CD4-positive, alpha-beta T cell (primary cell): ENCODE results near the gene HRNR. TPM values are rescaled to one million over a fixed set of nuclear protein-coding genes. Genes with fewer than 3 reads are reported as not detected.

Source experiments
- ATAC-seq: fragments of 200-7000 bp; cut with Tn5 transposase; one replicate; pipeline ENCODE4 v1.10.0; 2022; ENCODE audit warnings: mild to moderate bottlenecking; ENCODE audit not compliant: poor library complexity
- CTCF ChIA-PET: fragments of 350-600 bp; sonication (Branson Sonifier 250); formaldehyde crosslinking; loops from one replicate; lab custom pipeline; 2021; ENCODE audit warnings: antibody characterized with exemption, inconsistent platforms; lab: Charles Lee
- POLR2A ChIA-PET: fragments of 350-600 bp; sonication (Branson Sonifier 250); formaldehyde crosslinking; loops from one replicate; lab custom pipeline; 2021; ENCODE audit warnings: antibody characterized with exemption, inconsistent platforms; lab: Charles Lee
- DNase-seq, 14 experiments: peaks; one replicate each; pipeline ENCODE4 v3.0.0-alpha.2; 2013 to 2020; ENCODE audit warnings: mixed read lengths in 2 of 14
- H3K27ac ChIP-seq, 2 donors: one replicate each; pipeline versions ENCODE4 v1.5.1 to v1.7.0; 2013; ENCODE audit warnings: low read length in 2 of 2, low read depth in 1 of 2, mild to moderate bottlenecking in 1 of 2
- H3K27me3 ChIP-seq, 2 experiments: 1 replicate in 1 of 2; 2 replicates in 1 of 2; pipeline versions ENCODE4 v1.6.1 to v1.7.0; 2013; ENCODE audit warnings: low read length in 2 of 2, control low read depth in 1 of 2, mild to moderate bottlenecking in 1 of 2, moderate library complexity in 1 of 2; ENCODE audit not compliant: insufficient read depth in 2 of 2, control insufficient read depth in 1 of 2
- H3K36me3 ChIP-seq: one replicate; pipeline ENCODE4 v1.6.1; 2013; ENCODE audit warnings: low read length, control low read depth; ENCODE audit not compliant: insufficient read depth
- H3K4me1 ChIP-seq: one replicate; pipeline ENCODE4 v1.6.1; 2013; ENCODE audit warnings: low read length, control low read depth; ENCODE audit not compliant: insufficient read depth
- H3K4me3 ChIP-seq: one replicate; pipeline ENCODE4 v1.5.1; 2013; ENCODE audit warnings: mild to moderate bottlenecking, low read length, moderate library complexity
- H3K9me3 ChIP-seq, 2 experiments: 1 replicate in 1 of 2; 2 replicates in 1 of 2; pipeline versions ENCODE4 v1.6.1 to v1.7.0; 2013; ENCODE audit warnings: low read length in 2 of 2, mild to moderate bottlenecking in 2 of 2, control low read depth in 1 of 2, moderate library complexity in 1 of 2; ENCODE audit not compliant: control insufficient read depth in 1 of 2, insufficient read depth in 1 of 2
- H3K27ac Mint-ChIP-seq: one replicate; pipeline ENCODE4 v1.8.0; 2020; ENCODE audit warnings: mixed read lengths
- H3K27me3 Mint-ChIP-seq: one replicate; pipeline ENCODE4 v1.8.0; 2021; ENCODE audit warnings: mixed read lengths
- H3K36me3 Mint-ChIP-seq: one replicate; pipeline ENCODE4 v1.8.0; 2021; ENCODE audit warnings: low read depth, mixed read lengths
- H3K4me1 Mint-ChIP-seq: one replicate; pipeline ENCODE4 v1.8.0; 2021; ENCODE audit warnings: low read depth, mixed read lengths
- H3K4me3 Mint-ChIP-seq: one replicate; pipeline ENCODE4 v1.8.0; 2020; ENCODE audit warnings: mild to moderate bottlenecking, mixed read lengths
- H3K9me3 Mint-ChIP-seq: one replicate; pipeline ENCODE4 v1.8.0; 2020; ENCODE audit warnings: mixed read lengths
- intact Hi-C, 2 experiments: fragments of 100-400 bp; cut with DNase I in 1 of 2; cut with micrococcal nuclease in 1 of 2; formaldehyde crosslinking; loops; one replicate each; pipeline versions ENCODE4 v1.15.1 to v1.9.0; 2023 to 2025; cut with DNase I, micrococcal nuclease
- total RNA-seq, 174 experiments: library from RNA in 2 of 174; stranded (reverse) in 2 of 174; gene quantifications; one replicate each; pipeline ENCODE4 v1.2.3 and lab custom pipeline; 2021 to 2026
- TF ChIP-seq, protein P1 (sequence below): fragments of 200-600 bp; IDR thresholded peaks from one replicate; pipeline ENCODE4 v1.8.0; 2022; ENCODE audit warnings: antibody characterized with exemption, mild to moderate bottlenecking

HRNR gene
- total RNA-seq, 2 experiments from 2014 or later = not detected

DNA sequence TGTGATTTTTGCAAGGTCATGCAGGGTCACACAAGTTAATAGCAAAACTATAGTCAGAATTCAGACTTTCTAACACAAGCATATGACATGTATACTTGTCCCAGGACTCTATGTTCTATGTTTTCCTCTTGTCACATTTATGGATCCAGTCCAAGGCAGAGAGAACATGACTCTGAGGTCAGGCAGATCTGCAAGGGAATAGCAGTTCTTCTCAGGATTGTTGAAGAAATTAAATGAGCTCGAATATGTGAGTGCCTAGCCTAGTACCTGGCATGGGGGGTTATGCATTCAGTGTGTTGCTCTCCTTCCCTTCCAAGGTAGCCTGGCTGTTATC is 55.5 kb downstream of the HRNR start:
- no peak overlapping the region for H3K27ac ChIP-seq
- no peak overlapping the region for H3K4me3 ChIP-seq
- Mint-ChIP-seq H3K4me3 (no peak overlapping the region), H3K27ac (no peak overlapping the region), H3K9me3 (no peaks in the 10 kb centered on the region), H3K4me1 (peaks cover 7% of the 10 kb centered on the region), H3K27me3 (no peaks in the 10 kb centered on the region), H3K36me3 (no peaks in the 10 kb centered on the region)
- intact Hi-C loops = no loop called here
- peaks cover 0 to 4% of the 10 kb centered on the region in 2 experiments for H3K27me3 ChIP-seq
- ATAC-seq = no peak
- no peaks in the 10 kb centered on the region for H3K4me1 ChIP-seq
- no peaks in the 10 kb centered on the region for H3K9me3 ChIP-seq
- TF ChIP-seq, protein P1, sequence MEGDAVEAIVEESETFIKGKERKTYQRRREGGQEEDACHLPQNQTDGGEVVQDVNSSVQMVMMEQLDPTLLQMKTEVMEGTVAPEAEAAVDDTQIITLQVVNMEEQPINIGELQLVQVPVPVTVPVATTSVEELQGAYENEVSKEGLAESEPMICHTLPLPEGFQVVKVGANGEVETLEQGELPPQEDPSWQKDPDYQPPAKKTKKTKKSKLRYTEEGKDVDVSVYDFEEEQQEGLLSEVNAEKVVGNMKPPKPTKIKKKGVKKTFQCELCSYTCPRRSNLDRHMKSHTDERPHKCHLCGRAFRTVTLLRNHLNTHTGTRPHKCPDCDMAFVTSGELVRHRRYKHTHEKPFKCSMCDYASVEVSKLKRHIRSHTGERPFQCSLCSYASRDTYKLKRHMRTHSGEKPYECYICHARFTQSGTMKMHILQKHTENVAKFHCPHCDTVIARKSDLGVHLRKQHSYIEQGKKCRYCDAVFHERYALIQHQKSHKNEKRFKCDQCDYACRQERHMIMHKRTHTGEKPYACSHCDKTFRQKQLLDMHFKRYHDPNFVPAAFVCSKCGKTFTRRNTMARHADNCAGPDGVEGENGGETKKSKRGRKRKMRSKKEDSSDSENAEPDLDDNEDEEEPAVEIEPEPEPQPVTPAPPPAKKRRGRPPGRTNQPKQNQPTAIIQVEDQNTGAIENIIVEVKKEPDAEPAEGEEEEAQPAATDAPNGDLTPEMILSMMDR = no peak
- DNase-seq = no peak
- H3K36me3 ChIP-seq = no peaks in the 10 kb centered on the region
- POLR2A ChIA-PET = no interaction called here
- CTCF ChIA-PET = no interaction called here

DNA sequence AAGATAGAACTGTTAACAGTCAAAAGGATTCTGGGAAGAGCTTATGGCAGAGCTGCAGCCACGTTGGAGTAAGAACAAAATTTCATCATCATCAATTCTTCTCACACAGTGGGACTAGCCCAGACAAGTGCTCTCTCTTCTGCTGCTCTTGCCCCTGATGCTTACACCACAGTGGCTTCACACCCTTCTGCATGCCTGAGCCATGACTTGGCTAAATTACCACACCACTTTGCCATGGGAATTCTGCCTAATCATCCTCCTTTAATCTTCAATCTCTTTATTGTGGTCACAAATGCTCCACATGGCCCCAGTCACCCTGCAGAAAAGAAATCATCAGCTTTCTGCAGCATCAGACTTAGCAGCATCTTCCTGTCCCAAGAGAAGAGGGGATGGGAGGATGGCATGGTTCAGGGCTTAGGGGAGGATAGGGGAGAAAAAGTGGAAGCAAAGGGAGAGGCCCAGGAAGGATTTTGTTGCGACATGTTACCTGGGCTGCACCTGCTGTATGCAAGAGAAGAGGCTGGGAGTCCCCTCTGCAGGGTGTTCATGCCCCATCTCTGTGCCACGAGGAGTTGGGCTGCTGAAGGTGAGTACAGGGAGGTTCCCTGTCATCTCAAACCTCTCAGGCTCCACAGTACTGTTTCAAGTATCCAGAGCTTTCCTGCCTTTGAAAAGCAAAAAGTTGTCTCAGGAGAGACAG is 56.0 kb downstream of the HRNR start:
- no peaks in the 10 kb centered on the region for H3K36me3 Mint-ChIP-seq
- CTCF ChIA-PET = no interaction called here
- H3K4me1 Mint-ChIP-seq = peaks cover 7% of the 10 kb centered on the region
- Histone ChIP-seq H3K4me3 (no peak overlapping the region), H3K27me3 (peaks cover 0 to 4% of the 10 kb centered on the region in 2 experiments), H3K9me3 (no peaks in the 10 kb centered on the region), H3K36me3 (no peaks in the 10 kb centered on the region), H3K4me1 (no peaks in the 10 kb centered on the region), H3K27ac (no peak overlapping the region)
- no peaks in the 10 kb centered on the region for H3K9me3 Mint-ChIP-seq
- POLR2A ChIA-PET = no interaction called here
- no peak overlapping the region for H3K4me3 Mint-ChIP-seq
- DNase-seq (no peak), ATAC-seq (no peak)
- TF ChIP-seq, protein P1 = no peak
- no peak overlapping the region for H3K27ac Mint-ChIP-seq
- H3K27me3 Mint-ChIP-seq = no peaks in the 10 kb centered on the region
- intact Hi-C loops = no loop called here

DNA sequence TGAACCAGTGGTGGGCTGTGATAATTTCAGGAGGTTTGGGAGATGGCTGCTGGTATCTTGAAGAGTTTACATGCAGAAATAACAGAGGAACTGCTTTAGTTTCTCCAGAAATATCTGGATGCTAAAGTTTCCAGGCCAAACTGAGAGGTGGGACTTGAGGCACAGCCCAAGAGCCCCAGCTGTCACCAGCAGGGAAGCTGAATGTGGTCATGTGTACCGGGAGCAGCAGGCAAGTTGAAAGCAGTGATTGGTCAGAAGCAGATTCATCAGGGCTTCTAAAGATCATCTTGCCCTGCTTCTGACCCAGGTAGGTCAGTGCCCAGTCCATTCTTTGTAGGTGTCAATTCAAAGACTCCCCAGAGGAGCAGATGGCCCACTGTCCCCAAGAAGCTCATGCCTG is 57.0 kb downstream of the HRNR start:
- Mint-ChIP-seq H3K36me3 (no peaks in the 10 kb centered on the region), H3K4me1 (peaks cover 7% of the 10 kb centered on the region), H3K4me3 (no peak overlapping the region), H3K27me3 (no peaks in the 10 kb centered on the region), H3K27ac (no peak overlapping the region), H3K9me3 (no peaks in the 10 kb centered on the region)
- H3K9me3 ChIP-seq = no peaks in the 10 kb centered on the region
- no peak for ATAC-seq
- TF ChIP-seq, protein P1 = no peak
- H3K4me3 ChIP-seq = no peak overlapping the region
- no peaks in the 10 kb centered on the region for H3K36me3 ChIP-seq
- no peaks in the 10 kb centered on the region for H3K4me1 ChIP-seq
- peaks cover 0 to 4% of the 10 kb centered on the region in 2 experiments for H3K27me3 ChIP-seq
- intact Hi-C loops = no loop called here
- CTCF ChIA-PET = no interaction called here
- no peak for DNase-seq
- POLR2A ChIA-PET = no interaction called here
- H3K27ac ChIP-seq = no peak overlapping the region
